OCI-LY7 (cell line): ENCODE data around the gene VAT1. TPM values are rescaled to one million over a fixed set of nuclear protein-coding genes. Genes with fewer than 3 reads are reported as not detected.

Experiments used
- Bru-seq: library from RNA; stranded (reverse); fragments of 400-500 nt; gene quantifications from one replicate; lab custom pipeline; 2021; lab: Mats Ljungman, UMichigan
- BruChase-seq, 2 experiments: library from RNA; stranded (reverse); fragments of 400-500 nt; gene quantifications; one replicate each; lab custom pipeline; 2021; lab: Mats Ljungman, UMichigan
- BruUV-seq: library from RNA; stranded (reverse); fragments of 400-500 nt; replicated peaks from 2 replicates; lab custom pipeline; 2021; lab: Mats Ljungman, UMichigan
- CTCF ChIA-PET: fragments of 300-600 bp; sonication (Branson Sonifier 250); formaldehyde crosslinking; loops from one replicate; lab custom pipeline; 2022; ENCODE audit warnings: antibody characterized with exemption; ENCODE audit not compliant: unreplicated experiment; lab: Charles Lee
- POLR2A ChIA-PET: fragments of 300-600 bp; sonication (Branson Sonifier 250); formaldehyde crosslinking; loops from one replicate; lab custom pipeline; 2022; ENCODE audit warnings: antibody characterized with exemption; lab: Charles Lee
- DNase-seq: peaks from one replicate; pipeline ENCODE4 v3.0.0-alpha.2; 2015; ENCODE audit warnings: low spot score
- H2AFZ ChIP-seq: fragments of 200-600 bp; sonication (generic), shearing (Covaris generic); 2 replicates; pipeline ENCODE4 v1.6.1; 2014; ENCODE audit warnings: mild to moderate bottlenecking, antibody characterized with exemption, low read length, moderate library complexity
- H3K27ac ChIP-seq: fragments of 200-600 bp; sonication (generic); 2 replicates; pipeline ENCODE4 v1.5.1; 2014; ENCODE audit warnings: mixed run types, low read depth, mild to moderate bottlenecking, moderate library complexity, low read length, inconsistent platforms; ENCODE audit not compliant: poor library complexity, severe bottlenecking
- H3K36me3 ChIP-seq: fragments of 200-600 bp; sonication (generic); 2 replicates; pipeline ENCODE4 v1.6.1; 2014; ENCODE audit warnings: mild to moderate bottlenecking, antibody characterized with exemption, low read length, moderate library complexity, mixed read lengths; ENCODE audit not compliant: insufficient read depth
- H3K4me1 ChIP-seq: fragments of 200-600 bp; sonication (generic); 2 replicates; pipeline ENCODE4 v1.5.1; 2014; ENCODE audit warnings: mild to moderate bottlenecking, low read length; ENCODE audit not compliant: insufficient read depth, poor library complexity, severe bottlenecking
- H3K4me2 ChIP-seq: fragments of 200-600 bp; sonication (generic); 2 replicates; pipeline ENCODE4 v1.6.1; 2014; ENCODE audit warnings: mild to moderate bottlenecking, low read length
- H3K4me3 ChIP-seq: fragments of 200-600 bp; sonication (generic); 2 replicates; pipeline ENCODE4 v1.5.1; 2014; ENCODE audit warnings: mild to moderate bottlenecking, low read depth, low read length; ENCODE audit not compliant: poor library complexity, severe bottlenecking
- H3K79me2 ChIP-seq: fragments of 200-600 bp; sonication (generic); 2 replicates; pipeline ENCODE4 v1.6.1; 2016; ENCODE audit warnings: low read depth, mild to moderate bottlenecking, low read length, moderate library complexity, mixed read lengths; ENCODE audit not compliant: insufficient read depth
- H3K9me2 ChIP-seq: fragments of 200-600 bp; sonication (generic); 2 replicates; pipeline ENCODE4 v1.6.1; 2016; ENCODE audit warnings: mild to moderate bottlenecking, low read length, mixed read lengths; ENCODE audit not compliant: insufficient read depth
- H3K9me3 ChIP-seq: fragments of 200-600 bp; sonication (generic); 2 replicates; pipeline ENCODE4 v1.6.1; 2014; ENCODE audit warnings: mild to moderate bottlenecking, mixed run types, low read length, mixed read lengths
- H4K20me1 ChIP-seq: fragments of 200-600 bp; sonication (generic); 2 replicates; pipeline ENCODE4 v1.6.1; 2014; ENCODE audit warnings: mild to moderate bottlenecking, antibody characterized with exemption, low read length, moderate library complexity, mixed read lengths; ENCODE audit not compliant: insufficient read depth
- CTCF ChIP-seq: fragments of 200-600 bp; sonication (generic); conservative IDR thresholded peaks from 2 replicates; pipeline ENCODE4 v1.5.1; 2014; ENCODE audit warnings: mild to moderate bottlenecking, antibody characterized with exemption, low read length, moderate library complexity, mixed read lengths
- EZH2phosphoT487 ChIP-seq: fragments of 200-600 bp; sonication (generic); IDR thresholded peaks from 2 replicates; pipeline ENCODE4 v1.6.1; 2018; ENCODE audit warnings: low read depth, borderline replicate concordance, mild to moderate bottlenecking, mixed run types, antibody characterized with exemption, low read length, moderate library complexity, mixed read lengths
- intact Hi-C: fragments of 100-400 bp; cut with micrococcal nuclease; formaldehyde crosslinking; loops from one replicate; pipeline ENCODE4 v1.10.0; 2022; ENCODE audit not compliant: unreplicated experiment
- long read RNA-seq: library from polyadenylated mRNA; stranded (forward); transcript quantifications from one replicate; pipeline ENCODE4 v2.0.0, GENCODE V29; 2022
- total RNA-seq, 2 experiments: library from RNA; depleted of rRNA in 1 of 2; stranded (reverse); fragments of >200 nt in 1 of 2; shearing (Covaris generic) in 1 of 2; gene quantifications; 2 replicates each; pipeline ENCODE4 v1.2.3, GENCODE V29; 2014 to 2022

VAT1 gene
- total RNA-seq (2014; rRNA removed; shearing (Covaris generic)) (26.2 and 33.1 TPM in 2 replicates), total RNA-seq (2022) (51.3 and 65.3 TPM in 2 replicates), Bru-seq, nascent RNA (percentile 46 among the genes with signal in this experiment), BruChase-seq, experiment 1, labeled RNA remaining after a 6-hour chase (percentile 69 among the genes with signal in this experiment), BruChase-seq, experiment 2, labeled RNA remaining after a 2-hour chase (percentile 56 among the genes with signal in this experiment)
- long read RNA-seq, transcript VAT1-201 (6 exons, 2,734 nt) = major isoform, 88 of 113 reads
- long read RNA-seq, partial matches to known transcripts = 6 of 113 reads
- long read RNA-seq, other reads (novel, unspliced or antisense) = 19 of 113 reads

GRCh38 chr17:43021741-43022512, at the start of gene VAT1:
VAT1 (minus strand) TSS chr17:43022385; CDS start chr17:43022322, 63 bp downstream.
- DNase-seq = peak; percentile 71
- Histone ChIP-seq H3K4me2 (peak within 1 kb of the TSS; percentile 82), H3K4me1 (peaks cover 19% of the 10 kb centered on the region), H3K9me3 (no peaks in the 10 kb centered on the region), H3K27ac (peak within 1 kb of the TSS; percentile 38), H2AFZ (peak within 1 kb of the TSS; percentile 91), H3K9me2 (no peaks in the 10 kb centered on the region), H3K4me3 (peak within 1 kb of the TSS; percentile 80), H3K36me3 (no peaks in the 10 kb centered on the region), H3K79me2 (no peaks in the 10 kb centered on the region), H4K20me1 (no peaks in the 10 kb centered on the region)
- TF ChIP-seq CTCF = no peak
- TF ChIP-seq EZH2phosphoT487 = no peak
- BruUV-seq = no TSS peak
- CTCF ChIA-PET = interaction anchor here (0.6 kb wide), 2 partner anchors 46 to 612 kb away, joined by 3 read pairs; no protein-coding TSS in a partner anchor
- POLR2A ChIA-PET = interaction anchor here (0.5 kb wide), 1 partner anchor 13 kb away, joined by 3 read pairs; no protein-coding TSS in a partner anchor
- intact Hi-C loops = loop anchor here (5.0 kb wide), 1 partner anchor 190 kb away; the partner anchor contains the start of gene TMEM106A

DNA sequence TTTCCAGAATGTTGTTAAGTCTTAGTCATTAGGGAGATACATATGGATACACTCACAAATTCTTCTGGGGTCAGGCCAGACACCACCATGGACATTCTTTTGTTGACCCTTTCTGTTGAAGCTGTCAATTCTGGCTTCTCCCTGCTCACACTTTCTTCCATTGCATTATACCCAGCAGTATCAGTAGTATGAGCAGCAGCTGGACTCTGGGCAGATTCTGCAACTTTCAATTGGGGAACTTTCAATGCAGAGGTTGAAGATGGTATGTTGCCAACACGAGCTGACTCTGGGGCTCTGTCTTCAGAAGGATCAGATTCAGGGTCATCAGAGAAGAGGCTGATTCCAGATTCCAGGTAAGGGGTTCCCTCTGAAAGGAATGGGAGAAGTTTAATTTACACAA, 48.7 kb upstream of the VAT1 start:
- H3K36me3 ChIP-seq = peaks cover 92% of the 10 kb centered on the region
- BruUV-seq = no TSS peak
- no peaks in the 10 kb centered on the region for H3K4me1 ChIP-seq
- no peak overlapping the region for H2AFZ ChIP-seq
- H3K4me2 ChIP-seq = no peak overlapping the region
- no peaks in the 10 kb centered on the region for H3K79me2 ChIP-seq
- H3K27ac ChIP-seq = no peak overlapping the region
- no peak for DNase-seq
- no peaks in the 10 kb centered on the region for H3K9me2 ChIP-seq
- H3K9me3 ChIP-seq = no peaks in the 10 kb centered on the region
- H3K4me3 ChIP-seq = no peak overlapping the region
- no peaks in the 10 kb centered on the region for H4K20me1 ChIP-seq
- ChIA-PET CTCF (interaction anchor here (0.6 kb wide), 1 partner anchor 26 kb away, joined by 3 read pairs; no protein-coding TSS in a partner anchor), POLR2A (no interaction called here)
- intact Hi-C loops = no loop called here
- no peak for TF ChIP-seq CTCF
- no peak for TF ChIP-seq EZH2phosphoT487
